NCI-H2171 (cell line): ENCODE results near the gene TMEM272.

Experiments
- DNase-seq: peaks from one replicate; lab custom pipeline; 2025; lab: John Stamatoyannopoulos, UW

TMEM272 gene

DNA sequence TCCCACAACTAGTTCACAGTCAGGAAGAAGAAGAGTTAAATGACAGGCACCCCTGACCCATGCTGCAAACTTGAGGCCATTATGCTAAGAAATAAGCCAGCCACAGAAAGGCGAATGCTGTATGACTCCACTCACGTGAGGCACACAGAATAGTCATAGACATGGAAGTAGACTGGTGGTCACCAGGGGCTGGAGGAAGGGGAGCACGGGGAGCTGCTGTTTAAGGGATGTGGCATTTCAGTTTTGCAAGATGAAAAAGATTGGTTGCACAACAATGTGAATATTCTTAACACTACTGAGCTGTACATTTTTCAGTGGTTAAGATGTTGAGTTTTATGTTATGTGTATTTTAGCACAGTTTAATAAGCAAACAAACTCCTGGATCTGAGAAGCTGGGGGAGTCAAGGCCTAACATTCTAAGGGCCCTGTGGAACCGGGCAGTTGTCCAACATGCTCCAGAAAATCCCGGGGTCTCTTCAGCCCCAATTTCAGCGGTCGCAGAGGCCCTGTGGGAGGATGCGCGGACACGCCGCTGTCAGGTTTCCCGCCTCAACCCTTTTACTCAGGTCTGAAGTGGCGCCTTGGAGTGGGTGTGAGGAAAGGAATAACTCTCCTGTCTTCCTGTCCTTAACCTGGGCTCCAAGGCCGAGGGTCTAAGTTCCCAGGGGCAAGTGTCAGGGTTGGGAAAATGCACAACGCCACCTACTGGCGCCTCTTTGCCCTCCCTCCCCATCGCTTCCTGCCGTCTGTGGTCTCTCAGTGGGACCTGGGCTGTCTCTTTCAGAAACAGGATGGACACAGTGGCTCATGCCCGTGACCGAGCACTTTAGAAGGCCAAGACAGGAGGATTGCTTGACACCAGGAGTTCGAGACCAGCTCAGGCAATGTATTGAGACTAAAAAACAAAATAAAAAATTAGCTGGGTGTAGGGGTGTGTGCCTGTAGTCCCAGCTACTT is 4.4 kb upstream of the TMEM272 start:
- DNase-seq: no peak

DNA sequence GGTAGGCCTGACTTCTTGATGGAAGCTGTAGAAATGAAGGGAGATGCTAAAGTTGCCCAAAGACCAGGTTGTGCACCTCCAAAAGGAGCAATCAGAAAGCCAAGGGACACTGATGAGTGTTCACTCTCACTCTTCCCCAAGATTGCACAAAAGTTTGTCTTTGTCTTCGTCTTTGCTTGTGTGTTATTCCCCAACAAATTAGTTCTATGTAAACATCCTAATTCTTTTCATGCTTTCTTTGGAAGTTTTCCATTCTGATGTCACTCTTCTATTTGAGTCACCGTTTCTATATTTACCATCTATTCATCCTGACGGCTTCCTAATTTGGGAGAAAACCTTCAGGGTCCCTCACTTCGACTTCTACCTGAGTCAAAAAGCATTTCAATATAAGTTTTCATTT is 3.7 kb upstream of the TMEM272 start:
- DNase-seq: no peak

- no peak for DNase-seq
Measured at GRCh38 chr13:51846756-51847155, 1.8 kb upstream of the TMEM272 start.

DNA sequence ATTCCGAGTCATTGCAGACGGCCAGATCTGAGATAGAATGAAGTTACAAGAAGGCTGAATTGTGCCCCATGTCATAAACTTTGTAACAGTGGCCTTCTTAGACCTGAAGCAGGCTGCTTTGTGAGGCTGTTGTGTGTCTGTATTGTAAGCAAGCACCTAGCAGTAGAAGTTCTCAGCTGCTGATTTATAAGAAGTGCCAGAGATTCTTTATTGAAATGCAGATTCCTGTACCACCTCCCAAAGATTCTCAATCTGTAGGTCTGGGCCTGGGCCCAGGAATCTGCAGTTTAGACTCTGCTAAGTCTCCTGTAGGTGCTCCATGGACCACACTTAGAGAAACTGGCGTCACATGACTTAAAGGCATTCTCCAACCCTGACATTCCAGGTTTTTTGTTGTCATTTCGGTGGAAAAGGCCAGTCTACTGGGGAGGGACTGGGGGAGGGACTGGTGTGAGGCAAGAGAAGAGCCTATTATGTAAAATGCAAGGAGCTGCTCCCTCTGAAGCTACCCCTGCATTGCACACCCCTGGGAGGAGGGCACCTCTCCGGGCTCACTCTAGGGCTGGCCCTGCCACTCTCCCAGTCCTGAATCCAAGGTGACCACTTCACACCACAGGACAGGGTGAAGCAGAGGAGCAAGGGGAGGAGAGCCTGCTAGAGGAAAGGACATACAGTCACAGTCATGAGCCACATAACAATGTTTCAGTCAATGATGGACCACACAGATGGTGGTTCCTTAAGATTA is 769 bp upstream of the TMEM272 start:
- DNase-seq: no peak

DNA sequence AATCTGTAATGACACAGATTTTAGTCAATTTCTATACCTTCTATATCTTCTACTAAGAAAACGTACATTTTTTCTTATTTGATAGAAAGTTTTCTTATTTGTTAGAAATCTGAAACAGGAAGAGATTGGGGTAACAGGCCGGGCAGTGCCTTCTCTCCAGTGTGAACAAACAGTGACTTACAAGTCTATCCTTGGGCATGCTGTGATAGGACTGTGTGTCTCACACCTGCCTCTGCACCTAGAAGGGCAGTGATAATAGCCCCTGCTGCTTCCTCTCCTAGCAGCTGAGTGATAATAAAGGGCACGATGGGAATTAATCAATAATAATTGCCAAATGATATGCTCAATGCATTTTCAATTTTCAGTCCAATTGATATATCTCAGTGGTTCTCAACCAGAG is 1.4 kb downstream of the TMEM272 start:
- no peak for DNase-seq

DNA sequence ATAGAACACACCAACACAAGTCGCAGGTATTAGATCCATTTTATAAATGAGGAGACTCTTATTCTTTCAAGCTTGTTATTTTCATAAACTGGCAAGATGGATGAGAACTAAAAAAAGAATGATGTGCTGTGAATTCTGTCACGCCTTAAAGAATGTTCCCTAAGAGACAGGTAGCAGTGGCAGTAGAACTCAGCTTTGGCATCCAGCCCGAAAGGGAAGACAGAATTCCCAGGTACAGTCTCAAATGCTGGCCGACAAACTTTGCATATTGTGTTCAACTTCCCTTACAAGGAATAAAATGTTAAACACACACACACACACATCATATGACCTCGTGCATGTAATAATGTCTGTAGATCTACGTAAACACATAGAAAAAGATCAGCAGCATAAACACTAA is 3.2 kb downstream of the TMEM272 start:
- no peak for DNase-seq

DNA sequence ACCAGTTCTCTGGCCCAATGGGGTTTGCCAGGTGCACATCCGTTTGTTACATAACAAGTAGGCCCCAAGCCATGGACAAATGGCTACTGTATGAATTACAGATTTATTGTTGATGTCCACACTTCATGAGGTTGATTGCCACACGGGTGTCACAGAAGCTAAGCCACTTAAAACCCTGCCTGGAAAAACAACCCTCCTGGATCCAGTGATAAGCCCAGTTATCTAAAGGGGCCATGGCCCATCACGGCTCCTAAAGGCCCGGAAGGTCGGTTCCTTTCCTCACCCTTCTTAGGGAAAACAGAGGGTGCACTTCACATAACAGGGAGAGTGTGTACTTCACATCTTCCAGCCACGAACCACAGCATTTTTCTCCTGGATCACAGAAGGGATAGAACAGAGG is 4.1 kb downstream of the TMEM272 start:
- no peak for DNase-seq

DNA sequence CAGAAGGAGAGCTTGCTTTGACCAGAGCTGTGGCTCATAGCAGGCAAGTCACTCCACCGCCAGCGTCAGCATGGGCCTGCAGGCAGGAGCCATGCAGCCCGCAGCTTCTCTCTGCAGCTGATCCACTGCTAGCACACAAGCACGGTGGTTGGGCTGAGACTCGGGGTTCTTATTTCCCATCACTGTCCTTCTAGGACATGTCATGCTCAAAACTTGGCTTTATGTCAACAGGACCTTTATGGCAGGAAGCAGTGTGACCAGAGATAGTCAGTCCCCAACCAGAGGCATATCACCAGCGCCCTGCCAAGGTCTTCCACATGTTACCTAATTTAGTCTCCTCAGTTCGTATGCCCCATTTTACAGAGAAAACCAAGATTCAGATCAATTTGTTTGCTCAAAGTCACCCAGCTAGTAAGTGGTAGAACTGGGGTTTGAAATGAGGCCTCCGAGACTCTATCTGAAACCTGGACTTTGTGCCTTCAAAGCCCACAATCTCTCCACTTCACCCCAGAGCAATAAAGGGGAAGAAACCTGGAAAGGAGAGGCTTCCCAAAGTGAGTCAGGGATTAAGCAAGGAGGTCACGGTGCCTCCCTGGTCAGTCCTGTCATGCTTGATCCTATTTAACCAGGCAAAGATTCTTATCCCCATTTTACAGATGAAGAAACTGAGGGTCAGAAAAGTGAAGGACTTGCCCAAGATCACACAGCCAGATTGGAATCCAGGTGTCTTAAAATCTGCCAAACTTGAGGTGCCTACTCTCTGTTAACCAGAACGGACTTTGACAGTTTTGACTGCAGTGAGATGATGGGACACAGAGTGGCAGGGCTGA is 5.1 kb downstream of the TMEM272 start:
- DNase-seq: no peak

GRCh38 chr13:51838240-51838846 is 6.6 kb downstream of the TMEM272 start:
- DNase-seq: no peak

DNA sequence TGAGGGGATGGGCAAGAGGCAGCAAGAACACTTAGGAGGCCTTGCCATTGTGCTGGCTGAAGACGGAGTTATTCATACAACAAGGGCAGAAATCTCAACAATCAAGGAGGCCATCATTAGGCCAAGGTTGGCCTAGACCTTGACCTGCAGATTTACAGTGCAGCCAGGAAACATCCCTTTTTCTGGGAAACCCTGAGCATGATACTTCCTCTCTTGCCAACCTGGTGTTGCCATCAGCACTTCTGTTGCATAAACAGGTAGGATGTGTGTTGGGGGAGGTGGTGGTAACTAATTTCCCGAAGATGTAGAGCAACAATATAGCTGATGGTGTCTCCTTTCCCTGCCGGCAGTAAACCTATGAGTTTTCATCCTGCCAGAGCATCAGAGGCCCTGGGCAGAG is 8.0 kb downstream of the TMEM272 start:
- no peak for DNase-seq

DNA sequence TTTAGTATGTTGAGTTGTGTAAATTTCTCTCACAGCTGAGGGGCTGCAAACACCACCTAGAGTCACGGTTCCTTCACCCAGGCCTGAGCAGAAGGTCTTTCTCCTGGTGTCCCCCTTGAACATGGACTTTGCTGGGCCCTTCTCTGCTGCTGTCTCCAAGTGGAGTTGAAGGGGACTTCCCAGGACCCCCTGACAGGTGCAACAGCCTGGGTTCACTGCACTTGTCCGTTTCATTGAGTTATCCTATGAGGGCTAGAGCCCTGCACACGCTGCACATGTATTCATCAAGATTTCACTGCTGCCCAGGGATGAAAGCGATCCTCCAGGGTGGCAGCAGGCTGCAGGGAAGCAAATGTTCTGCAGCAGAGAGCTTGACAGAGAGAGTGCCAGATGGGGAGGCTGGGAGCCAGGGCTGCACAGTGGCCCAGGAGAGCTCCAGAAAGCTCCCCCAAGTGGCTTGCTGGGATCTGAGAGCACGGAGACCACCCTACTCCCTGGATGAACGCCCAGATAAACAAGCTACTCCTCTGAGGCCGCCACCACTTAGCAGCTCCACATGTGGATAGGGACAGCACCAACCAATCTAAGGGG is 10.3 kb downstream of the TMEM272 start:
- peak; percentile 93 for DNase-seq

DNA sequence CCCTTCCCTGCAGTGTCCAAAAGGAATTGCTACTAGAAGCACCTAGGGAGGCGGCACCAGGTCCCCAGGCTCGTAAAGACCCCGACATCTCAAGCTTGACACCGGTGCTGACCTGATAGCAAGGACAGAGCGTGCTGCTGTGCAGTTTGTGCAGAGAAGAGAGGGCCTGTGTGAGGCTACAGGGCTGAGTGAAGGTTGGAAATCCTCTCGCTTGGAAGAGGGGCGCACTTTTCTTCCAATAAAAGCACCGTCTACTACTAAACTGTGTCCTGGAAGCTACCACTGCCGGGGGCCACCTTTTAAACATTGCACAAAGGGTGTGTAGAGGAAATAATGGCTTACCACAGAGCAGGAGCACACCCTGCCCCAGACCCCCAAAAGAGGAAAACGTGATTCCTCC is 11.0 kb downstream of the TMEM272 start:
- no peak for DNase-seq

DNA sequence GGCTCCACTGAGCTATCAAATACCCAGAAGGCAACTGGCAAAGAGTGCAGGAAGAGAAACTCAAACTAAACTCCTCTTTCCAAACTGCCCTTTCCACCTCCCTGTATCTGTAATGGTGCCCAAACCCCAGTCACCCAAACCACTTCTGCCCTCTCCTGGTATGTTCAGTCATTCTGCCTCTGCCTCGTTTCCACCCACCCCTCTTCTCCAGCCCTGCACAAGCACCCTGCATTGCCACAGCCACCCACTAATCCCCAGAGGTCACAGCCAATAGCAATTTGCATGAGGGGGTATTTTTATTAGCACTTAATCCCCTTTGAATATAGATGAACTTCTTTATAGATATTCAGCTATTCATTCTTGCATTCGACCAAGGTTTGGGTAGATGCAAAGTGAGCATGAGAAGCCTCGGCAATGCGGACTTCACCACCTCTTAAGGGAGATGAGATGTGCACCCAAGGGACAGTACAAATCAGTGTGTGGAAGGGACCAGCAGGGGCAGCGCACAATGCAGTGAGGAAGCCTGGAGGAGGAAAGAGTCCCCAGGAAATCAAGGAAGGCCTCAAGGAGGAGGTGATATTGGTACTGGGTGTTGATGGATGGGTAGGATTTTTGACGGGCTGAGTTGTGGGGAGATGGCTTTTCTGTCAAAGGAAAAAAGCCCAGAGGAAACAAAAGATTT is 12.4 kb downstream of the TMEM272 start:
- no peak for DNase-seq

- DNase-seq: no peak
Measured at GRCh38 chr13:51831519-51831918, 13.5 kb downstream of the TMEM272 start.

DNA sequence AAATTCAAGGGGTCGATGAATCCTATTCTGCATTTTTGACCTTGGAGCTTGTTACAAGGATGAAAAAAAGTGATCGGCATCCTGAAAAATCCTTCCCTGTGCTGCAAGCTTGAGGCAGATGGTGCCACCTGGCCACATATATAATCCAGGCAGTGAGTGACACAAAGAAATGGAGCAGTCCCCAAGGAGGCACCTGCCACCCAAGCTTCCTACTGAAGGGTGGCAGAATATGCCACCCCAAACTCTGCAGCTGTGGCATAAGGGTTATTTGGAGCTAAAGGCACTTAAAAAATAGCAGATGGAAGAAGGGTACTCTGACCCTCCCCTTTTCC is 15.4 kb downstream of the TMEM272 start:
- peak; percentile 86 for DNase-seq

- DNase-seq: no peak
Measured at GRCh38 chr13:51828730-51829567, 16.0 kb downstream of the TMEM272 start.

DNA sequence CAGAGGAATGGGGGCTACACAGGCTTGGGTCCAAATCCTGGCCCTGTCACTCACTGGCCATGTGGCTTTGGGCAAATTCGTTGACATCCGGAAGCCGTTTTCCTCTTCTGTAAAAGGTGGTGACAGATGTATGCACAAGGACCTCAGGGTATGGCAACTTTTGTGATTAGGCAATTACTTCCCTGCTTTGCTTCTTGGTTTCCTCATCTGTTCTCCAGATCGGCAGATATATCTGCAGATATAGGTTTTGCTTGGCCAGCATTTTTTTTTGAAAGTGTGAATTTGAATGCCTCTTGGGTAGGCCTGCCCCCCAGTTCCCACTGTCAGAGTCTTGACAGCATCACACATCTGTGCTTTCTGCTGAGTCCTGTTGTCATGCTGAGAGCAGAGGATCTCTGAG is 17.7 kb downstream of the TMEM272 start:
- no peak for DNase-seq

- DNase-seq: peak; percentile 47
Measured at GRCh38 chr13:51826606-51827005, 18.4 kb downstream of the TMEM272 start.

GRCh38 chr13:51825681-51826254 is 19.2 kb downstream of the TMEM272 start:
- no peak for DNase-seq

GRCh38 chr13:51825165-51825592 is 19.8 kb downstream of the TMEM272 start:
- DNase-seq: no peak
